ENCODE measurements around the gene PLEKHA8. TPM values are rescaled to one million over a fixed set of nuclear protein-coding genes. Genes with fewer than 3 reads are reported as not detected.

Gene PLEKHA8
- total RNA-seq, 4 donors from 2014 or later: 9.9 to 30.1 (median 15.2) TPM

DNA sequence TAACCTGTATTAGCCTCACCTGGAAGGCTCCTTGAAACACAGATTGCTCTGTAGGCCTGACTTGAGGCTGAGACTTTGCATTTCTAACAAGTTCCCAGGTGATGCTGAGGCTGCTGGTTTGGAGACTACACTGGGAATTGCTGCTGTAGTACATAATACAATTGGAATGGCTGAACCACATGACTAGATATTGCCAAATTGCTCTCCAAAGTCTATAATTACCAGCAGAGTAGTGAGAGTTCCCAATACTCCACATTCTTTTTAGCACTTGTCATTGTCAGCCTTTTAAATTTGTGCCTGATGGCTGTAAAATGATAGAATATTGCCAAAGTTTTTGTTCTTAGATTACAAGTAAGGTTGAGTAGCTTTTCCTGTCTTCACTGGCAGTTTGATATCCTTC is 39.9 kb downstream of the PLEKHA8 start:
- Histone ChIP-seq H3K9me3 (no peaks in the 10 kb centered on the region), H3K4me1 (no peaks in the 10 kb centered on the region), H3K27ac (no peak overlapping the region), H3K4me3 (no peak overlapping the region), H3K36me3 (peaks cover 0 to 22% (median 0%) of the 10 kb centered on the region in 3 donors), H3K27me3 (no peaks in the 10 kb centered on the region)
- no peak for DNase-seq
- no peak for TF ChIP-seq CTCF (IDR thresholded peaks at IDR 0.05)
- TF ChIP-seq POLR2A (IDR thresholded peaks at IDR 0.05): no peak

GRCh38 chr7:30069096-30069867 is 41.1 kb downstream of the PLEKHA8 start:
- DNase-seq: no peak
- Histone ChIP-seq H3K36me3 (peaks cover 0 to 14% (median 0%) of the 10 kb centered on the region in 3 donors), H3K27me3 (no peaks in the 10 kb centered on the region), H3K4me1 (no peaks in the 10 kb centered on the region), H3K27ac (no peak overlapping the region), H3K4me3 (no peak overlapping the region), H3K9me3 (no peaks in the 10 kb centered on the region)
- TF ChIP-seq CTCF (IDR thresholded peaks at IDR 0.05) (no peak), POLR2A (IDR thresholded peaks at IDR 0.05) (no peak)

- no peak for DNase-seq
- peaks cover 0 to 13% (median 0%) of the 10 kb centered on the region in 3 donors for H3K36me3 ChIP-seq
- H3K27me3 ChIP-seq: no peaks in the 10 kb centered on the region
- H3K9me3 ChIP-seq: no peaks in the 10 kb centered on the region
- no peak overlapping the region for H3K4me3 ChIP-seq
- no peaks in the 10 kb centered on the region for H3K4me1 ChIP-seq
- H3K27ac ChIP-seq: no peak overlapping the region
- TF ChIP-seq CTCF (IDR thresholded peaks at IDR 0.05): no peak
- TF ChIP-seq POLR2A (IDR thresholded peaks at IDR 0.05): no peak
Measured at GRCh38 chr7:30070052-30070451, 41.8 kb downstream of the PLEKHA8 start.

- Histone ChIP-seq H3K4me1 (no peaks in the 10 kb centered on the region), H3K36me3 (peaks cover 0 to 2% (median 0%) of the 10 kb centered on the region in 3 donors), H3K4me3 (no peak overlapping the region), H3K27ac (no peak overlapping the region), H3K9me3 (no peaks in the 10 kb centered on the region), H3K27me3 (no peaks in the 10 kb centered on the region)
- no peak for DNase-seq
- no peak for TF ChIP-seq POLR2A (IDR thresholded peaks at IDR 0.05)
- TF ChIP-seq CTCF (IDR thresholded peaks at IDR 0.05): no peak
Measured at GRCh38 chr7:30072735-30073134, 44.5 kb downstream of the PLEKHA8 start.

- Histone ChIP-seq H3K27ac (no peak overlapping the region), H3K4me3 (no peak overlapping the region), H3K36me3 (peaks cover 0 to 12% (median 0%) of the 10 kb centered on the region in 3 donors), H3K9me3 (no peaks in the 10 kb centered on the region), H3K27me3 (no peaks in the 10 kb centered on the region), H3K4me1 (no peaks in the 10 kb centered on the region)
- DNase-seq: no peak
- TF ChIP-seq POLR2A (IDR thresholded peaks at IDR 0.05) (no peak), CTCF (IDR thresholded peaks at IDR 0.05) (peak in 4 of 6 experiments; percentile 38 to 58 (median 48))
Measured at GRCh38 chr7:30074422-30075030, 46.3 kb downstream of the PLEKHA8 start.
